ENCODE data around the gene HERC3. TPM values are rescaled to one million over a fixed set of nuclear protein-coding genes. Genes with fewer than 3 reads are reported as not detected.

The HERC3 gene
- total and polyA plus RNA-seq, 2 of the 13 experiments (the other 11 are each of a cell fraction or from before 2014, with no cell fraction given) = 3.8 to 6.2 TPM

DNA sequence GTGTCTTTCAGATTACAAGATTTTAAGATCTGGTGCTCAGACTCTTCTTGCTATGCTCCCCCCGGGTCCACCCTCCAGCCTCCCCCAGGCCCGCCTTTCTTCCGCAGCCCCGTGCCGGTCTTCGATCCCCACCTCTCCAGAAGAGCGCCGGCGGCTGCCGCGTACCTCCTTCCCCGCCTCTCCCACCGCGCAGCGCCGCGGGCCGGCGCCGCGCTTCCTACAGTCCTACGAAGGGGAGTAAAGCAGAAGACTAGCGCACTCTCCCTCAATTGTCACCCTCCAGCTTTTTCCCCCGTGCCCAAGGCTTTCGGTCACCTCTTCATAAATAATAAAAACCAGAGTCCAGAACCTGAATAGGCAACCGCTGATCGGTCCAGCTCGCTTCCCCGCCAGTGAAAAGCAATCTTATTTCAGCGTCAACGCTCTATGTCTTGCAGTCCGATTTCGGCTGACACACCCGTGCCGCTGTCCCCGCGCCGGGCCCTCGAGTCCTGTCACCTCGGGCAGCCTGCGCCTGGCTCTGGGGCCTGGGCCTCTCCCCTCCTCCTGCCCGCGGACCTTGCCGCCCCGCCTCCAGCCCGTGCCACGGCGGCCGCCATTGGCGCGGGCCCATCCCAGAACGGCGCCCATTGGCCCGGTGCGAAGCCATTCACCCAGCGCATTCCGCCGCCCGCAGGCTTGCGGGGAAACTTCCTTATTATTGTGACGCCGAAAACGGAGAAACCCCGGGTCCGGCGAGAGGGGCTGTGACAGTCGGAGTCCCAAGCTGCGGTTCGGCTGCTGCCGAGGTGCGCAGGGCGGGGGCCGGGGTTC lies at the start of gene HERC3 (continued):
- TF ChIP-seq ZFAT (CRISPR knock-in tag; conservative IDR thresholded peaks at IDR 0.05) (no peak), MXD4 (CRISPR knock-in tag; IDR thresholded peaks at IDR 0.05) (peak; percentile 62), FOXO1 (CRISPR knock-in tag; IDR thresholded peaks at IDR 0.05) (peak; percentile 52), ZNF501 (CRISPR knock-in tag; IDR thresholded peaks at IDR 0.05) (peak; percentile 58; the same call in 1 of the 2 replicates), ISL2 (CRISPR knock-in tag; IDR thresholded peaks at IDR 0.05) (peak; percentile 42; the same call in 1 of the 2 replicates), MEIS2 (CRISPR knock-in tag; IDR thresholded peaks at IDR 0.05) (peak; percentile 7; the same call in 1 of the 2 replicates), ATM (IDR thresholded peaks at IDR 0.05; ENCODE audit: borderline replicate concordance) (no peak), GLI4 (CRISPR knock-in tag; IDR thresholded peaks at IDR 0.05; ENCODE audit: borderline replicate concordance) (no peak), EED (CRISPR knock-in tag; IDR thresholded peaks at IDR 0.05) (peak; percentile 2; the same call in 1 of the 2 replicates), KLF9 (CRISPR knock-in tag; IDR thresholded peaks at IDR 0.05; ENCODE audit: low read depth) (no peak), YEATS4 (CRISPR knock-in tag; IDR thresholded peaks at IDR 0.05; ENCODE audit: borderline replicate concordance) (0 out of 2 replicates have a peak, but pooled peaks have one; percentile 16), ZNF431 (CRISPR knock-in tag; IDR thresholded peaks at IDR 0.05; ENCODE audit: borderline replicate concordance, low read depth) (no peak), ZSCAN22 (CRISPR knock-in tag; IDR thresholded peaks at IDR 0.05) (no peak), TSC22D2 (CRISPR knock-in tag; IDR thresholded peaks at IDR 0.05; ENCODE audit: borderline replicate concordance) (peak; percentile 69; the same call in 1 of the 2 replicates), ZFP1 (CRISPR knock-in tag; IDR thresholded peaks at IDR 0.05) (no peak), FOXK1 (CRISPR knock-in tag; IDR thresholded peaks at IDR 0.05; ENCODE audit: borderline replicate concordance, low read depth) (no peak), IKZF4 (CRISPR knock-in tag; IDR thresholded peaks at IDR 0.05; ENCODE audit: borderline replicate concordance, low read depth, not compliant biosample characterization) (no peak), ZNF761 (CRISPR knock-in tag; conservative IDR thresholded peaks at IDR 0.05) (peak; percentile 45; the same call in 1 of the 2 replicates), SOX5 (CRISPR knock-in tag; IDR thresholded peaks at IDR 0.05; ENCODE audit: borderline replicate concordance) (0 out of 2 replicates have a peak, but pooled peaks have one; percentile 16), HMG20B (CRISPR knock-in tag; conservative IDR thresholded peaks at IDR 0.05) (no peak), PCBP2 (optimal IDR thresholded peaks at IDR 0.05; ENCODE audit: low read depth, low read length, poor library complexity, severe bottlenecking) (no peak)
- TF ChIP-seq, protein P1, sequence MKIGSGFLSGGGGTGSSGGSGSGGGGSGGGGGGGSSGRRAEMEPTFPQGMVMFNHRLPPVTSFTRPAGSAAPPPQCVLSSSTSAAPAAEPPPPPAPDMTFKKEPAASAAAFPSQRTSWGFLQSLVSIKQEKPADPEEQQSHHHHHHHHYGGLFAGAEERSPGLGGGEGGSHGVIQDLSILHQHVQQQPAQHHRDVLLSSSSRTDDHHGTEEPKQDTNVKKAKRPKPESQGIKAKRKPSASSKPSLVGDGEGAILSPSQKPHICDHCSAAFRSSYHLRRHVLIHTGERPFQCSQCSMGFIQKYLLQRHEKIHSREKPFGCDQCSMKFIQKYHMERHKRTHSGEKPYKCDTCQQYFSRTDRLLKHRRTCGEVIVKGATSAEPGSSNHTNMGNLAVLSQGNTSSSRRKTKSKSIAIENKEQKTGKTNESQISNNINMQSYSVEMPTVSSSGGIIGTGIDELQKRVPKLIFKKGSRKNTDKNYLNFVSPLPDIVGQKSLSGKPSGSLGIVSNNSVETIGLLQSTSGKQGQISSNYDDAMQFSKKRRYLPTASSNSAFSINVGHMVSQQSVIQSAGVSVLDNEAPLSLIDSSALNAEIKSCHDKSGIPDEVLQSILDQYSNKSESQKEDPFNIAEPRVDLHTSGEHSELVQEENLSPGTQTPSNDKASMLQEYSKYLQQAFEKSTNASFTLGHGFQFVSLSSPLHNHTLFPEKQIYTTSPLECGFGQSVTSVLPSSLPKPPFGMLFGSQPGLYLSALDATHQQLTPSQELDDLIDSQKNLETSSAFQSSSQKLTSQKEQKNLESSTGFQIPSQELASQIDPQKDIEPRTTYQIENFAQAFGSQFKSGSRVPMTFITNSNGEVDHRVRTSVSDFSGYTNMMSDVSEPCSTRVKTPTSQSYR (CRISPR knock-in tag; IDR thresholded peaks at IDR 0.05; ENCODE audit: borderline replicate concordance) = no peak
- TF ChIP-seq, protein P2, sequence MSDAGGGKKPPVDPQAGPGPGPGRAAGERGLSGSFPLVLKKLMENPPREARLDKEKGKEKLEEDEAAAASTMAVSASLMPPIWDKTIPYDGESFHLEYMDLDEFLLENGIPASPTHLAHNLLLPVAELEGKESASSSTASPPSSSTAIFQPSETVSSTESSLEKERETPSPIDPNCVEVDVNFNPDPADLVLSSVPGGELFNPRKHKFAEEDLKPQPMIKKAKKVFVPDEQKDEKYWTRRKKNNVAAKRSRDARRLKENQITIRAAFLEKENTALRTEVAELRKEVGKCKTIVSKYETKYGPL (CRISPR knock-in tag; IDR thresholded peaks at IDR 0.05) = no peak; the same call in 1 of the 2 replicates
- TF ChIP-seq, protein P3, sequence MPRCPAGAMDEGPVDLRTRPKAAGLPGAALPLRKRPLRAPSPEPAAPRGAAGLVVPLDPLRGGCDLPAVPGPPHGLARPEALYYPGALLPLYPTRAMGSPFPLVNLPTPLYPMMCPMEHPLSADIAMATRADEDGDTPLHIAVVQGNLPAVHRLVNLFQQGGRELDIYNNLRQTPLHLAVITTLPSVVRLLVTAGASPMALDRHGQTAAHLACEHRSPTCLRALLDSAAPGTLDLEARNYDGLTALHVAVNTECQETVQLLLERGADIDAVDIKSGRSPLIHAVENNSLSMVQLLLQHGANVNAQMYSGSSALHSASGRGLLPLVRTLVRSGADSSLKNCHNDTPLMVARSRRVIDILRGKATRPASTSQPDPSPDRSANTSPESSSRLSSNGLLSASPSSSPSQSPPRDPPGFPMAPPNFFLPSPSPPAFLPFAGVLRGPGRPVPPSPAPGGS (CRISPR knock-in tag; IDR thresholded peaks at IDR 0.05) = peak; percentile 59; the same call in 1 of the 2 replicates
- TF ChIP-seq, protein P4, sequence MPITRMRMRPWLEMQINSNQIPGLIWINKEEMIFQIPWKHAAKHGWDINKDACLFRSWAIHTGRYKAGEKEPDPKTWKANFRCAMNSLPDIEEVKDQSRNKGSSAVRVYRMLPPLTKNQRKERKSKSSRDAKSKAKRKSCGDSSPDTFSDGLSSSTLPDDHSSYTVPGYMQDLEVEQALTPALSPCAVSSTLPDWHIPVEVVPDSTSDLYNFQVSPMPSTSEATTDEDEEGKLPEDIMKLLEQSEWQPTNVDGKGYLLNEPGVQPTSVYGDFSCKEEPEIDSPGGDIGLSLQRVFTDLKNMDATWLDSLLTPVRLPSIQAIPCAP (CRISPR knock-in tag; IDR thresholded peaks at IDR 0.05; ENCODE audit: low read depth) = no peak
